Activated T-cell treated with anti-CD3 and anti-CD28 coated beads, Interleukin-2, amount 50 U/mL, for 48 hours (primary cell): ENCODE data around the gene VPS13D.
A peak's percentile ranks its signal among the peaks of the same experiment; 100 is the strongest.

ENCODE experiments used
- DNase-seq, 2 experiments: peaks; one replicate each; pipeline ENCODE4 v3.0.0-alpha.2; 2020

Gene VPS13D

DNA sequence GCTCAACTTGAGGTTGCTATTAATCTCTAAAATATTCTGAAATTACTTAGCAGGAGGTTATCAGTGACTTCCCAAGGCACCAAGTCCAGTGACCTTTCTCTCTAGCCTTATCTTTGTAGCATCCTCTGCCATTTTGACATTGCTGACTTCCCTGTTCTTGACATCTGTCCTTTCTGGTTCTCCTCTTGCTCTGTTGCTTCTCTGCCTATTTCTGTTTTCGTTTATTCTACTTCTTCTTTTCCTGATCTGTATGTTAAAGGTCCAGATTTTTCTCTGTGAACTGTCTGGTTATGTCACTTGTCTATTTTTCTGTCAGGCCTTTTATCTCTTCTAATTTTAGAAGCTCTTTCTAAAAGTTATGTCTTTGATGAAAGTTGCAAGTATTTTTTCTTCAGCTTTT lies 178.8 kb downstream of the VPS13D start:
- no peak for DNase-seq

DNA sequence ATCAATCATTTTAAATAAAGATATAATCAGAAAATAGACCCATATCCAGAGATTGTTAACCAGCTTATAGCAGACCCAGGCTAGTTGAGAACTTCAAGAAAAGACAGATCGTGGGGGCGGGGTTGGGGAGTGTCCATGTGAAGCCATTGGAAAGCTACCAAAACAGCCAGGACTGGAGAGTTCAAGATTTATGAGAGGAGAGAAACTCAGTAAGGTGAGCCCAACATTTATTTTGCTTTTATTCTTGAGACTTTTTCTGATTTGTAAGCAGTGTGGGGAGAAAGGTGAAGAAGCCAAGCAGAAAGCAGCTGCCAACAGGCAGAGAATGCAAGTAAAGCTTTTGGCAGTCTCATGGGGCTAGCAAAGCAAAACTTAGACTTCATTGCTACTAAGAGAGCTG lies 179.9 kb downstream of the VPS13D start:
- no peak for DNase-seq

DNA sequence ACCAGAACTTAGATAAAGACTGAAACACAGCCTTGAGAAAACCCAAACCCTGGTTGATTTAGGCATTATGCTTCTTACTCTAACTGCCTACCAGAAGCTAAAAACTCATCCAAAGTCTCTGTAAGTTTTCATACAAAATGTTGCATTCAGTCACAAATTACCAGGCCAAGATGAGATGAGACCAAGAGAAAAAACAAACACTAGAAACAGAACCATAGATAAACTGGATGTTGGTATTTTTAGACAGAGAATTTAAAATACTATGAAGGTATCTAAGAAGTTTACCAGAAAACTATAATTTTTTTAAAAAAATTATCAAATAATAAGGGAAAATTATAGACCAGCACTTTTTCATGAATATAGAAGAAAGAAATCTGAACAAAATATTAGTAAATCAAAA lies 180.5 kb downstream of the VPS13D start:
- no peak for DNase-seq

DNA sequence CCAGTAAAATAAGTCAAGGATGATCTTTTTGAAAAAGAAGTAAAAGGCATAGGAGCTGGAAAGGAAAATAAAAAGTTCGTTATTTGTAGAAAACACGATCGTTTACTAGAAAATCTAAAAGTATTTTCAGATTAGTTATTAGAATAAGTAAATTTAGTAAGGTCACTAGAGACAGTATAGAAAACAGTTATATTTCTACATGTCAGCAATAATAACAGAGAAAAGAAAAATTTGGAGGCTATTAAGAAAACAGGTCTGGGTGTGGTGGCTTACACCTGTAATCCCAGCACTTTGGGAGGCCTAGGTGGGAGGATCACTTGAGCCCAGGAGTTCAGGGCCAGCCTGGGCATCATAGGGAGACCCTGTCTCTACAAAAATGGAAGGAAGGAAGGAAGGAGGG lies 181.3 kb downstream of the VPS13D start:
- DNase-seq: no peak

- DNase-seq: no peak
Observed at GRCh38 chr1:12411747-12412146, 181.9 kb downstream of the VPS13D start.

GRCh38 chr1:12412439-12412838 lies 182.6 kb downstream of the VPS13D start:
- DNase-seq: no peak

- DNase-seq: no peak
Observed at GRCh38 chr1:12413664-12414410, 184.0 kb downstream of the VPS13D start.

DNA sequence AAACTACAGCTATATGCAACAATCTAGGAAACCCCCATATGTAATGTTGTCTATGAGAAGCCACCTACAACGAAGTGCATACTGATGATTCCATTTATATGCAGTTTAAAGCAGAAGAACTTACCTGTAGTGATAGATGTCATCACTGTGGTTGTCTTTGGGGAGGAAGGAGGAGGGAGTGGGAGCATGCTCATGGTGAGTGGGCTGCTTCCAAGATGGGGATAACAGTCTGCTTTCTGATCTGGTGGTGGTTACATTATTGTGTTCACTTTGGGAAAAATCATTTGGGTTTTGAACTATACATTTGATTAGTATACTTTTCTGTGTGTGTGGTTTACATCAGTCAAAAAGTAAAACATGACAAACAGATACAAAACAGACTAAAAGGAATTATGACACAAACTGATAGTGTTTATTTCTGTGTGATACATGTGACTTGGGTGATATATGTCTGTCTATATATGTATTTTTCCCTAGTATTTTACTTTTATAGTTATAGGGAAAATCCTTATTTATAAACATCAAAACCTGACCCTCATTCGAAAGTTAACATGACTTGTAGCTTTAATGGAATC lies 184.7 kb downstream of the VPS13D start:
- DNase-seq: no peak

- no peak for DNase-seq
Observed at GRCh38 chr1:12415038-12415466, 185.2 kb downstream of the VPS13D start.

GRCh38 chr1:12416101-12416500 lies 186.3 kb downstream of the VPS13D start:
- no peak for DNase-seq

DNA sequence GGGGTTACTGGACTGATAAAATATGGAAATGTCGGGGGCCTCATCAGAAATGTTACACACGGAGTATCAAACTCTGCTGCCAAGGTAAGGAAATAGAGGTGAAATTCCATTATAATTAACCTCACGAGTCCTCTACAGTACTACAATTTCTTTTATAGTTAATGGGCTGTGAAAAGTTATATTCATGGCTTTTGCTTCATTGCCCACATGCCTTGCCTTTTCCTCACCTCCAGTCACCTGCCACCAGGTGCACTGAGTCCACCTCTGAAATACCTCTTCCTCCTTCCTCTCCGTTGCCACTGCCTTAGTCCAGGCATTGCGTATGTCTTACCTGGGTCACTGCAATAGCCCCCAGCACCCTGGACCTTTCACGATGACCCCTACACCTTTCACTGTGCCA lies 186.9 kb downstream of the VPS13D start:
- DNase-seq: no peak

- no peak for DNase-seq
Observed at GRCh38 chr1:12417389-12417788, 187.6 kb downstream of the VPS13D start.

- DNase-seq: no peak
Observed at GRCh38 chr1:12420171-12420570, 190.3 kb downstream of the VPS13D start.

DNA sequence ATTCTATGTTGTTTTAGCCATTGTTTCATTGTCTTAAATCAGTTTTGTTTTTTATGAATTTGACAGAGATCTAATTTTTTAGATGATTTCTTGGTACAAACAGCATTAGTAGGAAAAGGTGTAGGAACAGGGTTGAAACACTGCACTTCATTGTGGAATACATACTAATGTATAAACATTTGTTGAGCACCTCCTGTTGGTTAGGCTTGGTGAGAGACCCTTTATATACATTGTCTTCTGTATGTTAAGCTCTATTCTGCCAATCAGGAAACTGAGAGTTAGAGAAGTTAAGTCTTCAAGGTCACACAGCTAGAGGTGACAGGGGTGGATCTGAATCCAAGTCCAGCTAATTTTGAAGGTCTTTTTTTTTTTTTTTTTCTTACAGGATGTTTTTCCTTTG lies 192.7 kb downstream of the VPS13D start:
- no peak for DNase-seq

DNA sequence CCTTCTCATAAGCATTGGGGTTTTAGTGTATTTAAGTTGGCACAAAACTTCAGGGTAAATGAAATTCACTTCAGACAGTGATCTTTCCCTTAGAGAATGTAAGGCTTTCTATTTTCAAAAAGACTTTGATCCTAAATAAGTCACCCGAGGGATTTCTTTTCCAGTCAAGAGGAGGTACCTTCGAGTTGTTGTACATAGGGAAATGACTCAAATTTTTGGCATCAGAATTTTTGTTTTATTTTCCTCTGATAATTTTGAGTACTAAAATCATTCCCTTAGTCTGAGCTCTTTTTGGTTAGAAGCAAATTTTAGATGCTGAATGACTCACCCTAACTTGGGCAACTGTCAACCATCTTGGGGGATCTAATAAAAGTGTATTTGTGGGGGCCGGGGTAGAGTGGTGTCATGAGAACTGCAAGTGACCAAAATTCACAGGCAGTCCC lies 194.3 kb downstream of the VPS13D start:
- DNase-seq: no peak

- no peak for DNase-seq
Observed at GRCh38 chr1:12424793-12425192, 195.0 kb downstream of the VPS13D start.

DNA sequence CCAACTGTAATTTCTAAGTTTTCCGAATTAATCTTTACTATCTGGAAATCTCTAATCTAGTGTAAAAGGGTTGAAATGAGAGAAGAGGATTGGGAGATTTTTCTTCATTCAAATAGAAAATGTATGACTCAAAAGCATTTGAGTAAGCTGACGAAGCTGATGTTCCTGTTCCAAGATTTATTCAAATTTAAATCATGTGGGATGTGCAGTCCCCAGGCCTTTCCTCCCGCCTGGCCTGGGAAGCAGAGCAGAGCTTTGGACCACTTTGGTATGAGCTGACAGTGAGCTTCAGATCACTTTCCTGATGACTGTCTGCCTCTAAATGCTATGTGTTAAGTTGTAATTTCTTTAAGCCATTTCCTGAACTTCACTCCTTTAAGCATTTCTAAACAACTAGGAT lies 196.2 kb downstream of the VPS13D start:
- no peak for DNase-seq

GRCh38 chr1:12428334-12428733 lies 198.5 kb downstream of the VPS13D start:
- DNase-seq: no peak

DNA sequence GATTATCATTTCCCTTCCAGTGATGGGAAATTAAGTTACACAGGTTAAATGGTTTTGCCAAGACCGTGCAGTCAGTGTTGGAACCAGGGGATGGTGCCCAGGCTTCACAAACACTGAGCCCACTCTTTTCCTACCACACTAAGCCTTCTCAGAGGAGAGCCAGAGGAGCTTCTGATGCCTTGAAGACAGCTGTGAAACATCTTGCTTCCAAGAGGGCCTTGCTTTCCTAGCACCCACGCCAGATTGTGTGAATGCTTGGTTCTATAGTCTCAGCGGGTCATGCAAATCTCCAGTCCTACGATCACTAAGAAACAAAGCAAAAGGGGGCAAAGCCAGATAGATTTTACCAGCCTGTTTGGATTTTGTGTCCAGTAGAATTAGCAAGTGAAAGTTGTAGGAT lies 200.7 kb downstream of the VPS13D start:
- DNase-seq: no peak

DNA sequence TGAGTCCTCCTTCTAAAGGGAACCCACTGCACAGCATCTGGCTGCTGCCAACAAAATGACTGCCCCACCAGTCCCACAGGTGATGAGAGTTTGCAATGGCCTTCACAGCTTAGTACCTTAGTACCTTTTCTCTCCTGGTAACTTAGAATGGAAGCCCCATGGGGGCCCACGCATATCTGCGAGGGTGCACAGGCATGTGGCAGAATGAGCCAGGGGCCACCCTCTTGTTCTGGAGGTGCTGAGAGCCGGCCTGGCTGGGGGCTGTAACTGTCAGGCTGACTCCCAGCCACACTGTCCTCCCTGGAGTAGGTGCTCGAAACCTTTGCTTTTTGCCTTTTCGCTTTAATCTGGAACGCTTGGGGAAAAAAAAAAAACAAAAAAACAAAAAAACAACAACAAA lies 203.1 kb downstream of the VPS13D start:
- DNase-seq: no peak

GRCh38 chr1:12433323-12434053 lies 203.7 kb downstream of the VPS13D start:
- DNase-seq: no peak

DNA sequence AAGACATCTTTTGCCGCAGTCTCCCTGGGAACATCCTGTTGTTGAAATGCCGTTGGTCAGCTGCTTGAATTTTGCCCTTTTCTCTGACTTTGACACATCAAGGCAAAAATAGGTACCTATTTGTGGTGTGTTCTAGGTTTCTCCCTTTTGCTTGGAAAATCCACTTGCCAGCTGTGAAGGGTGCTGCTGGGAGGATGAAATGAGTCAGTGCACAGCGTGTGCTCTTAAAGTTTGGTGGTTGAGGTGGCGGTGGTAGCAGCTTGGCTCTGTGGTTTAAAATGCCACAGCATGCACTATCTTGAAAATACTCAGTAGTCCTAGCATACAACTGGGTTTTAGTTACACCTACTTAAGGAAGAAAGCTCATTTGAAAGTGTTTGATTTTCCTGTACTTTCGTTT lies 204.3 kb downstream of the VPS13D start:
- peak; percentile 73 to 77 for DNase-seq

GRCh38 chr1:12434686-12435085 lies 204.9 kb downstream of the VPS13D start:
- no peak for DNase-seq
